K562 (cell line): ENCODE data around the gene LMF2.

ENCODE experiments used
- POLR2A ChIP-seq: fragments of 450-650 bp; conservative IDR thresholded peaks from 2 replicates; pipeline ENCODE4 v1.6.1; 2016
- RAD51 ChIP-seq: fragments of 450-650 bp; IDR thresholded peaks from 2 replicates; pipeline ENCODE4 v1.7.1; 2016; ENCODE audit warnings: low read depth, mild to moderate bottlenecking, borderline replicate concordance
- ZNF644 ChIP-seq: fragments of 200-800 bp; sonication (Bioruptor generic); IDR thresholded peaks from 2 replicates; pipeline ENCODE4 v1.6.1; 2016; ENCODE audit warnings: low read depth, missing genetic modification characterization, missing compliant biosample characterization

GRCh38 chr22:50532824-50533796, 25.6 kb upstream of the LMF2 start:
- no peak for TF ChIP-seq RAD51
- TF ChIP-seq POLR2A, result no peak
- TF ChIP-seq ZNF644 (tag), result no peak
